ENCODE data around the gene SMYD4. TPM values are rescaled to one million over a fixed set of nuclear protein-coding genes. Genes with fewer than 3 reads are reported as not detected.
"Not testable (repeated sequence)": the region's sequence is repeated elsewhere in the genome, so short reads cannot be mapped to it uniquely, and the experiment has no call there.

Gene SMYD4
- total RNA-seq, 2 experiments from 2014 or later, result 19.7 to 19.8 TPM

- Mint-ChIP-seq H3K9me3 (ENCODE audit: low read depth) (no peaks in the 10 kb centered on the region), H3K27me3 (no peaks in the 10 kb centered on the region), H3K4me1 (peaks cover 20% of the 10 kb centered on the region), H3K27ac (no peak overlapping the region), H3K4me3 (no peak overlapping the region), H3K36me3 (ENCODE audit: low read depth) (peaks cover 14% of the 10 kb centered on the region)
- peak; percentile 61 for ATAC-seq
- CTCF ChIA-PET, result interaction anchor here (0.6 to 2.0 kb wide), 15 partner anchors 8 to 209 kb away, joined by 3 to 7 read pairs (median 4); partner anchors contain the start of genes RPA1 and SMYD4
- peak; percentile 68 for DNase-seq
- intact Hi-C loops (cut with DNase I, micrococcal nuclease), result loop anchor here in 1 of 2 experiments (1.0 kb wide), 1 partner anchor 145 kb away; no protein-coding TSS in a partner anchor
- POLR2A ChIA-PET, result no interaction called here
Observed at GRCh38 chr17:1865252-1866037, 35.7 kb upstream of the SMYD4 start.

DNA sequence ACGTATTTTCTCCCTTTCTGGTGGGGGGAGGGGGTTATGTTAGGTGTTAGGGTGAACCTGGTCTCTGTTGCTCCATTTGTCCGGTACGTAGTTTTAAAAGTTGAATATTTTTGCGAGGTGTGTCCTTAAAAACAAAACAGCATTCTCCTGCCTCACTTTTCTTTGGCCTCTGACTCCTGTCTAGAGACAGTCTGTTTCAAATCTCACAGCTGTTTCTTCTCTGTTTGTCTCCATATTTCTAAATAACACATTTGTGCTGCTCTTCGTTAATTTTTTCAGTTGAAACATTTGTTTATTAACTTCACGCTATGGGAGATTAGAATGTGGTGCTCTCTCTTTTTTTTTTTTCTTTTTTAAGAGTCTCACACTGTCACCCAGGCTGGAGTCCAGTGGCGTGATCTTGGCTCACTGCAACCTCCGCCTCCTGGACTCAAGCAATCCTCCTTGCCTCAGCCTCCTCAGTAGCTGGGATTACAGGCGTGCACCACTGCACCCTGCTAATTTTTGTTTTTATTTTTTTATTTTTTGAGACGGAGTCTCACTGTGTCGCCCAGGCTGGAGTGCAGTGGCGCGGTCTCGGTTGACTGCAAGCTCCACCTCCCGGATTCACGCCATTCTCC, 31.8 kb upstream of the SMYD4 start:
- peaks cover 4% of the 10 kb centered on the region for H3K4me1 Mint-ChIP-seq
- no peaks in the 10 kb centered on the region for H3K27me3 Mint-ChIP-seq
- H3K36me3 Mint-ChIP-seq (ENCODE audit: low read depth), result peaks cover 17% of the 10 kb centered on the region
- ATAC-seq (no peak), DNase-seq (no peak)
- POLR2A ChIA-PET, result no interaction called here
- CTCF ChIA-PET, result interaction anchor here (0.8 to 1.4 kb wide), 3 partner anchors 25 to 148 kb away, joined by 3 read pairs; no protein-coding TSS in a partner anchor
- no peak overlapping the region for H3K4me3 Mint-ChIP-seq
- no peaks in the 10 kb centered on the region for H3K9me3 Mint-ChIP-seq (ENCODE audit: low read depth)
- H3K27ac Mint-ChIP-seq, result no peak overlapping the region
- intact Hi-C loops (cut with DNase I, micrococcal nuclease), result no loop called here

DNA sequence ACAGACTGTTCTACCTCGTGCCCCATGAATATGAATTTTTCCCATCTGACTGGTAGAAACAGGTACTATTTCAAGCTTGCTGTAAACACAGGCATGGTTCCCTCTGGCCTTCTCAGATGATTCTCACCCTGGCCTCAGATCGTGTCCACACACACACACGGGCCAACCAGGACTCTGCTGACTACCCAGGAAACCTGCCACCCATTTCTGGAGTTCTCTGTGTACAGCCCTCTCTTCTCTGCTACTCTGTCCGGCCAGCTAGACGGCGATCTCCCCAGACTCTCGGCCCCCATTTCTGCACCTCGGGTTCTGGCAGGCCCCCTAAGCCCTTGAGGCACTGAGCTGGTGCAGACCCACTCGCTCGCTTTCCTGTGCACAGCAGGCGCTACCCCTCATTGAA, 31.3 kb upstream of the SMYD4 start:
- ChIA-PET CTCF (interaction anchor here (0.8 to 1.1 kb wide), 2 partner anchors 137 to 148 kb away, joined by 3 read pairs; no protein-coding TSS in a partner anchor), POLR2A (no interaction called here)
- Mint-ChIP-seq H3K4me3 (no peak overlapping the region), H3K27me3 (no peaks in the 10 kb centered on the region), H3K4me1 (peaks cover 4% of the 10 kb centered on the region), H3K36me3 (ENCODE audit: low read depth) (peaks cover 17% of the 10 kb centered on the region), H3K9me3 (ENCODE audit: low read depth) (no peaks in the 10 kb centered on the region), H3K27ac (no peak overlapping the region)
- DNase-seq, result no peak
- ATAC-seq, result no peak
- intact Hi-C loops (cut with DNase I, micrococcal nuclease), result no loop called here

DNA sequence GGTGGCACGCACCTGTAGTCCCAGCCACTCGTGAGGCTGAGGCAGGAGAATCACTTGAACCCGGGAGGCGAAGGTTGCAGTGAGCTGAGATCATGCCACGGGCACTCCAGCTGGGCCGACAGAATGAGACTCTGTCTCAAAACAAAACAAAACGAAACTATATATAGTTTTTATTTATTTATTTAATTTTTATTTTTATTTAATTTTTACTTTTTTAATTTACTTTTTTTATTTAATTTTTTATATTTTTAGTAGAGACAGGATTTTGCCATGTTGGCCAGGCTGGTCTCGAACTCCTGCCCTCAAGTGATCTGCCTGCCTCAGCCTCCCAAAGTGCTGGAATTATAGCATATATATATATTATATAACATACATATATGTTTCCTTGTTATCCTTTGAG, 26.8 kb upstream of the SMYD4 start:
- H3K4me1 Mint-ChIP-seq; H3K4me3 Mint-ChIP-seq; H3K27ac Mint-ChIP-seq; DNase-seq; H3K27me3 Mint-ChIP-seq; intact Hi-C loops (cut with DNase I, micrococcal nuclease); POLR2A ChIA-PET; H3K9me3 Mint-ChIP-seq (ENCODE audit: low read depth); ATAC-seq: not testable (repeated sequence)
- H3K36me3 Mint-ChIP-seq (ENCODE audit: low read depth), result peaks cover 38% of the 10 kb centered on the region
- CTCF ChIA-PET, result interaction anchor here (0.5 to 0.9 kb wide), 3 partner anchors 14 to 125 kb away, joined by 3 to 4 read pairs (median 3); no protein-coding TSS in a partner anchor

- ATAC-seq, result no peak
Observed at GRCh38 chr17:1853698-1854097, 24.0 kb upstream of the SMYD4 start.

GRCh38 chr17:1852327-1852726, 22.6 kb upstream of the SMYD4 start:
- Mint-ChIP-seq H3K4me3 (no peak overlapping the region), H3K36me3 (ENCODE audit: low read depth) (peaks cover 38% of the 10 kb centered on the region), H3K4me1 (peaks cover 6% of the 10 kb centered on the region), H3K27ac (peak overlapping the region; percentile 35), H3K9me3 (ENCODE audit: low read depth) (no peaks in the 10 kb centered on the region), H3K27me3 (no peaks in the 10 kb centered on the region)
- ATAC-seq (no peak), DNase-seq (no peak)
- intact Hi-C loops (cut with DNase I, micrococcal nuclease), result no loop called here
- ChIA-PET POLR2A (no interaction called here), CTCF (interaction anchor here (0.8 kb wide), 1 partner anchor 86 kb away, joined by 3 read pairs; no protein-coding TSS in a partner anchor)

More at GRCh38 chr17:1853698-1854097, 24.0 kb upstream of the SMYD4 start:
- Mint-ChIP-seq H3K4me1 (peaks cover 6% of the 10 kb centered on the region), H3K27ac (no peak overlapping the region), H3K27me3 (no peaks in the 10 kb centered on the region), H3K4me3 (no peak overlapping the region), H3K9me3 (ENCODE audit: low read depth) (no peaks in the 10 kb centered on the region), H3K36me3 (ENCODE audit: low read depth) (peaks cover 37% of the 10 kb centered on the region)
- no peak for DNase-seq
- ChIA-PET CTCF (interaction anchor here (0.7 kb wide), 1 partner anchor 259 kb away, joined by 3 read pairs; no protein-coding TSS in a partner anchor), POLR2A (no interaction called here)
- intact Hi-C loops (cut with DNase I, micrococcal nuclease), result no loop called here

GRCh38 chr17:1847191-1847590, 17.5 kb upstream of the SMYD4 start:
- H3K27me3 Mint-ChIP-seq, result no peaks in the 10 kb centered on the region
- H3K9me3 Mint-ChIP-seq (ENCODE audit: low read depth), result no peaks in the 10 kb centered on the region
- DNase-seq, result no peak
- peaks cover 6% of the 10 kb centered on the region for H3K4me1 Mint-ChIP-seq
- ChIA-PET CTCF (no interaction called here), POLR2A (no interaction called here)
- no peak overlapping the region for H3K27ac Mint-ChIP-seq
- H3K36me3 Mint-ChIP-seq (ENCODE audit: low read depth), result peaks cover 45% of the 10 kb centered on the region
- no peak for ATAC-seq
- no peak overlapping the region for H3K4me3 Mint-ChIP-seq
- intact Hi-C loops (cut with DNase I, micrococcal nuclease), result no loop called here

GRCh38 chr17:1843947-1844346, 14.2 kb upstream of the SMYD4 start:
- H3K4me1 Mint-ChIP-seq, result no peaks in the 10 kb centered on the region
- no peaks in the 10 kb centered on the region for H3K9me3 Mint-ChIP-seq (ENCODE audit: low read depth)
- no peaks in the 10 kb centered on the region for H3K27me3 Mint-ChIP-seq
- DNase-seq (no peak), ATAC-seq (no peak)
- H3K36me3 Mint-ChIP-seq (ENCODE audit: low read depth), result peaks cover 37% of the 10 kb centered on the region
- ChIA-PET CTCF (interaction anchor here (0.7 to 1.2 kb wide), 2 partner anchors 21 to 436 kb away, joined by 3 read pairs; no protein-coding TSS in a partner anchor), POLR2A (no interaction called here)
- H3K27ac Mint-ChIP-seq, result no peak overlapping the region
- H3K4me3 Mint-ChIP-seq, result no peak overlapping the region
- intact Hi-C loops (cut with DNase I, micrococcal nuclease), result no loop called here

GRCh38 chr17:1839516-1839915, 9.8 kb upstream of the SMYD4 start:
- ChIA-PET CTCF (interaction anchor here (0.7 to 2.4 kb wide), 2 partner anchors 26 to 145 kb away, joined by 5 to 6 read pairs; no protein-coding TSS in a partner anchor), POLR2A (interaction anchor here (1.6 kb wide), 1 partner anchor 10 kb away, joined by 4 read pairs; the partner anchor contains the start of genes RPA1 and SMYD4)
- Mint-ChIP-seq H3K9me3 (ENCODE audit: low read depth) (no peaks in the 10 kb centered on the region), H3K4me3 (no peak overlapping the region), H3K4me1 (peaks cover 18% of the 10 kb centered on the region), H3K36me3 (ENCODE audit: low read depth) (peaks cover 35% of the 10 kb centered on the region), H3K27ac (no peak overlapping the region), H3K27me3 (no peaks in the 10 kb centered on the region)
- intact Hi-C loops (cut with DNase I, micrococcal nuclease), result loop anchor here in 1 of 2 experiments (10.0 kb wide), 2 partner anchors 465 to 1885 kb away; partner anchors contain the start of genes HASPIN, SMG6 and SRR
- ATAC-seq (no peak), DNase-seq (no peak)

DNA sequence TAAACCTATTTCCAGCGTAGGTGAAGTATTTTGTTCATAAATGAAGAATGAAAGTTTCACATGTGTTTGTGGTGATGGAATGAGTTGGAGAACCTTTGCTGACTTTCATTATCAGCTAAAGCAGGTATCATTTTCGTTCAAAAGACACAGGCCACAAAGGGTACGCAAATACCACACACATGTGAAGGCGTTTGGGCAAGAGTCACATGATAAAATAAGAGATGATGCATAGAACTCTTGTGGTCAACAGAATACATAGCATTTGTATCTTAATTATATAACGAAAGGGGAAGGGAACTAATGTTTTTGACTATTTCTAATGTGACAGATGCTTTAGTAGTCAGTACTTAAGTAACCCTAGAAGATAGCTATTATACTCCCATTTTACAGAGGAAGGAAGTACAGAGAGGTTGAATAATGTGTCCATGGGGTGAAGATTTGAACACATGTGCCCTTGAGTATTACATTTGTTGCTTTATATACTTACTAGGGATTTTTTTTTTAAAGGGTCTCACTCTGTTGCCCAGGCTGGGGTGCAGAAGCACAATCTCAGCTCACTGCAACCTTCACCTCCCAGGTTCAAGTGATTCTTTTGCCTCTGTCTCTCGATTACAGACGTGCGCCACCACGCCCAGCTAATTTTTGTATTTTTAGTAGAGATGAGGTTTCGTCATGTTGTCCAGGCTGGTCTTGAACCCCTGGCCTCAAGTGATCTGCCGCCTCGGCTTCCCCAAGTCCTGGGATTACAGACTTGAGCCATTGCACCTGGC, 4.9 kb upstream of the SMYD4 start:
- peak overlapping the region; percentile 72 for H3K27ac Mint-ChIP-seq
- intact Hi-C loops (cut with DNase I, micrococcal nuclease), result loop anchor here (1.0 to 10.0 kb wide), 9 partner anchors 36 to 1890 kb away; partner anchors contain the start of genes CRK (in 1 of the 2), HASPIN (in 1 of the 2), PAFAH1B1 (in 1 of the 2) and PITPNA (in 1 of the 2)
- H3K4me3 Mint-ChIP-seq, result no peak overlapping the region
- no peaks in the 10 kb centered on the region for H3K9me3 Mint-ChIP-seq (ENCODE audit: low read depth)
- H3K4me1 Mint-ChIP-seq, result peaks cover 51% of the 10 kb centered on the region
- peaks cover 39% of the 10 kb centered on the region for H3K36me3 Mint-ChIP-seq (ENCODE audit: low read depth)
- DNase-seq (peak; percentile 68), ATAC-seq (peak; percentile 58)
- ChIA-PET POLR2A (interaction anchor here (0.5 to 0.7 kb wide), 3 partner anchors 36 to 559 kb away, joined by 3 to 5 read pairs (median 3); no protein-coding TSS in a partner anchor), CTCF (interaction anchor here (0.5 to 1.5 kb wide), 6 partner anchors 12 to 154 kb away, joined by 3 to 4 read pairs (median 3); no protein-coding TSS in a partner anchor)
- no peaks in the 10 kb centered on the region for H3K27me3 Mint-ChIP-seq

Data from activated CD4-positive, alpha-beta T cell treated with anti-CD3 and anti-CD28 coated beads for 36 hours (primary cell).